Omental fat pad (tissue), 4 donors: ENCODE results near the gene BTBD16. TPM values are rescaled to one million over a fixed set of nuclear protein-coding genes. Genes with fewer than 3 reads are reported as not detected.

Experiments
- ATAC-seq: fragments of 150-250 bp; one replicate; pipeline ENCODE4 v1.9.1; 2016; ENCODE audit warnings: mild to moderate bottlenecking, moderate library complexity; ENCODE audit not compliant: low FRiP score
- DNase-seq: peaks from one replicate; pipeline ENCODE4 v3.0.0-alpha.2; 2019; ENCODE audit warnings: low spot score
- total RNA-seq, 4 donors: library from RNA; depleted of rRNA; stranded (reverse); fragments of >200 nt; gene quantifications; one replicate each; pipeline ENCODE4 v1.1.0, GENCODE V29; 2016
- TF ChIP-seq, protein P1 (sequence below), 3 donors: fragments of 450-650 bp; IDR thresholded peaks; one replicate each; pipeline ENCODE4 v1.5.1; 2016 to 2017; ENCODE audit warnings: antibody characterized with exemption in 3 of 3, mild to moderate bottlenecking in 3 of 3, moderate library complexity in 2 of 3

BTBD16 gene
- total RNA-seq, 4 donors from 2014 or later = 0.37 TPM; not detected in 3

DNA sequence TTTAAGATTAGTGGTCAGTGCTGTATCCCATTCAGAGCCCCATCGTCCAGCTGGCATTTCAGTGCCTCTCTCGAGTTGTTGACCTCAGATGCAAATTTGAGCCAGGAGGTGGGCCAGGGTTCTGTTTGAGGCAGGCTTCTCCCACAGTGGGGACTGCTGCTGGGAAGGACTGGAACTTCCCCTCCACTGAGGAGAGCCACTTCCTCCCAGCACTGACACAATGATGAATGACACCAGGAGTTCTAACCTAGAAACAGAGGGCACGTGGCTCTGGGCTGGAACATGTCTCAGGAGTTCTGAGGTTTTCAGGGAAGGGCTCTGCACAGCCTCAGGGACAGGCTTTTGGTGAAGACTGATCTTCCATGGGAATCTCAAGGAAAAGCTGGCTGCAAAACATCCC, 18.3 kb upstream of the BTBD16 start:
- DNase-seq (no peak), ATAC-seq (no peak)

GRCh38 chr10:122253605-122254004, 17.5 kb upstream of the BTBD16 start:
- DNase-seq (no peak), ATAC-seq (no peak)
- TF ChIP-seq, protein P1, sequence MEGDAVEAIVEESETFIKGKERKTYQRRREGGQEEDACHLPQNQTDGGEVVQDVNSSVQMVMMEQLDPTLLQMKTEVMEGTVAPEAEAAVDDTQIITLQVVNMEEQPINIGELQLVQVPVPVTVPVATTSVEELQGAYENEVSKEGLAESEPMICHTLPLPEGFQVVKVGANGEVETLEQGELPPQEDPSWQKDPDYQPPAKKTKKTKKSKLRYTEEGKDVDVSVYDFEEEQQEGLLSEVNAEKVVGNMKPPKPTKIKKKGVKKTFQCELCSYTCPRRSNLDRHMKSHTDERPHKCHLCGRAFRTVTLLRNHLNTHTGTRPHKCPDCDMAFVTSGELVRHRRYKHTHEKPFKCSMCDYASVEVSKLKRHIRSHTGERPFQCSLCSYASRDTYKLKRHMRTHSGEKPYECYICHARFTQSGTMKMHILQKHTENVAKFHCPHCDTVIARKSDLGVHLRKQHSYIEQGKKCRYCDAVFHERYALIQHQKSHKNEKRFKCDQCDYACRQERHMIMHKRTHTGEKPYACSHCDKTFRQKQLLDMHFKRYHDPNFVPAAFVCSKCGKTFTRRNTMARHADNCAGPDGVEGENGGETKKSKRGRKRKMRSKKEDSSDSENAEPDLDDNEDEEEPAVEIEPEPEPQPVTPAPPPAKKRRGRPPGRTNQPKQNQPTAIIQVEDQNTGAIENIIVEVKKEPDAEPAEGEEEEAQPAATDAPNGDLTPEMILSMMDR (IDR thresholded peaks at IDR 0.05) = no peak

More for the DNA sequence above, 18.3 kb upstream of the BTBD16 start:
- TF ChIP-seq, protein P1 (IDR thresholded peaks at IDR 0.05) = no peak

GRCh38 chr10:122254831-122255230, 16.3 kb upstream of the BTBD16 start:
- no peak for ATAC-seq
- no peak for DNase-seq
- TF ChIP-seq, protein P1 (IDR thresholded peaks at IDR 0.05) = no peak

- ATAC-seq (no peak), DNase-seq (no peak)
- TF ChIP-seq, protein P1 (IDR thresholded peaks at IDR 0.05) = no peak
Measured at GRCh38 chr10:122255509-122256301, 15.4 kb upstream of the BTBD16 start.

DNA sequence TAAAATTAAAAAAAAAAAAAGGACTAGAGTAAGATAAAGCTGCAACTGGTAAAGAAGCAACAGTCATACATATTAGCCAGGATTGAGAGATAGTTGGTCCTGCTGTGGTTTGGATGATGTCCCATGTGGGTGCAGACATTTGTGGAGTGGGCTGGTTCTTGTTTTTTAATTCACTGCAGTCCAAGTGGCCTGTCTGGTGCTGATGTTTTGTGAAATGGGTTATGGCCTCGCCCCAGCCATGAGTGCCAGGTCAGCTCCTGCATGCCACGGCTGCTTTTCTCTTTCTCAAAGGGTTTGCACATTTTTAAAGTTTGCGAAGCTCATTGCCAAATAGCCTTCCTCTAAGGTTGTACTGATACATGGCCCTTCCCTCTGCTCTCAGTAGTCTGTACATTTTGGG, 14.1 kb upstream of the BTBD16 start:
- ATAC-seq = no peak
- no peak for DNase-seq
- TF ChIP-seq, protein P1 (IDR thresholded peaks at IDR 0.05) = no peak

- TF ChIP-seq, protein P1 (IDR thresholded peaks at IDR 0.05) = no peak
- no peak for ATAC-seq
- DNase-seq = no peak
Measured at GRCh38 chr10:122258136-122259074, 12.7 kb upstream of the BTBD16 start.
